Fibroblast of upper back skin (primary cell): ENCODE results near the gene WDR18.

Source experiments
- DNase-seq: peaks from one replicate; pipeline ENCODE4 v3.0.0-alpha.2; 2013

The WDR18 gene

GRCh38 chr19:993361-993830 is 9.3 kb downstream of the WDR18 start:
- no peak for DNase-seq

DNA sequence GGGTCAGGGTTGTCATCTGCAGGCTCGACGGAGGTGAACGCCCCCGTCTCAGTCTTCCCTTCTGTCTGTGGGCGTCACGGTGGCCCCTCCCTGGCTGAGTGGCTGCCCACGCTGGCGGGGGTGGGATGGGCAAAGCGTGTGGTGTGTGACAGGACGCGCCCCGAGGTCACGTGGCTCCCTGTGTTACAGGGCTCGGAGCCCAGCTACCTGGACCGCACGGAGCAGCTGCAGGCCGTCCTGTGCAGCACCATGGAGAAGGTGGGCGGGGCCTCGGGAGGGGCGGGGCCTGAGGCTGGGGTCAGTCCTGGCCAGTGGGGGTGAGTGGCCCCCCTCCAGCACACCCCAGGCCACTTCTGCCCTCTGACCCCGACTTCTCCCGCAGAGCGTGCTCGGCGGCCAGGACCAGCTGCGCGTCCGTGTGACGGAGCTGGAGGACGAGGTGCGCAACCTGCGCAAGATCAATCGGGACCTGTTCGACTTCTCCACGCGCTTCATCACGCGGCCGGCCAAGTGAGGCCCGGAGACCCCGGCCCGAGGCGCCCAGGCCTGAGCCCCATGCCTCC is 9.8 kb downstream of the WDR18 start:
- DNase-seq = no peak

GRCh38 chr19:994516-994915 is 10.4 kb downstream of the WDR18 start:
- DNase-seq = no peak

- no peak for DNase-seq
Measured at GRCh38 chr19:995051-995827, 11.1 kb downstream of the WDR18 start.

GRCh38 chr19:996051-996838 is 12.1 kb downstream of the WDR18 start:
- DNase-seq = peak; percentile 43

GRCh38 chr19:998064-998463 is 13.9 kb downstream of the WDR18 start:
- no peak for DNase-seq

DNA sequence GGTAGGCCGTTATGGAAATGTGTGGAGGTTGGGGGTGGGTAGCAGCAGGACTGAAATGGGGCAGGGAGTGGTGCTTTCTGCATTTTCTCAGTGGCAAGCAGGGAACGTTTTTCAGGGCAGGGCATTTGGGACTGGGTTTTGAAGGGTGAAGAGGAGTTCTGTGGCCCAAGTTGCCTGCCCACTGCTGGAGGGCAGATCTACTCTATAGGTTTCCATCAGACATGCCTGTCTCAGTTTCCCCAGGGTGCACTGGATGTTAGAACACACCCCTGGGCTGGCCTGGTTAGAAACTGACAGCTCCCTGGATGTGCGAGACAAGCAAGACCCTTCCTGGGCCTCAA is 15.2 kb downstream of the WDR18 start:
- DNase-seq = no peak

GRCh38 chr19:1000095-1000494 is 15.9 kb downstream of the WDR18 start, which contains the start of gene GRIN3B:
TSS of gene GRIN3B (plus strand) at chr19:1000419. CDS start at chr19:1000438, 19 bp downstream.
- peak; percentile 38 for DNase-seq

- no peak for DNase-seq
Measured at GRCh38 chr19:1000591-1001537, 16.7 kb downstream of the WDR18 start.

DNA sequence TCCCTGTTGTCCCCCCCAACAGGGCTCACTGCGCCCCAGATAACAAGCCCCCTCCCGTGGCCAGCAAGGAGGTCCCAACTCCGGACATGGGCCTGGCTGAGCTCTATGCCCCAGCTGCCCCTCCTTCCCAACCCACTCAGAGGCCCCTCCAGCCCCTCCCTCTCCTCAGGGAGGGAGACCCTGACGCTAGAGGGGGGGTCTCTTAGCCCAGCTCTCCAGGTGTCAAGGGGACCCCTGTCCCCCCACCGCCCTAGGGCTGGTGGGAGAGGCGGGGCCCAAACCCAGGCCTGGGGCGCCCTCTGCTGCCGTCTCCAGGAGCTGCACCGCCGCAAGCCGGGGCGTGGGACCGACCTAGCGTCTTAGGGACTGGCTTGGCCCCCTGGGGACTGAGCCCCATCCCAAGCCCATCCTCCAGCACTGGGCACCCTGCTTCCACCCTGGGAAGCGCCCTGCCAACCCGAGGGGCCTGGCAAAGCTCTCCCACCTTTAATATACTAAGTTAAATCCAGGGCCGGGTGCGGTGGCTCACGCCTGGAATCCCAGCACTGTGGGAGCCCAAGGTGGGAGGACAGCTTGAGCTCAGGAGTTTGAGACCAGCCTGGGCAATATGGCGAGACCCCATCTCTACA is 17.5 kb downstream of the WDR18 start:
- no peak for DNase-seq

DNA sequence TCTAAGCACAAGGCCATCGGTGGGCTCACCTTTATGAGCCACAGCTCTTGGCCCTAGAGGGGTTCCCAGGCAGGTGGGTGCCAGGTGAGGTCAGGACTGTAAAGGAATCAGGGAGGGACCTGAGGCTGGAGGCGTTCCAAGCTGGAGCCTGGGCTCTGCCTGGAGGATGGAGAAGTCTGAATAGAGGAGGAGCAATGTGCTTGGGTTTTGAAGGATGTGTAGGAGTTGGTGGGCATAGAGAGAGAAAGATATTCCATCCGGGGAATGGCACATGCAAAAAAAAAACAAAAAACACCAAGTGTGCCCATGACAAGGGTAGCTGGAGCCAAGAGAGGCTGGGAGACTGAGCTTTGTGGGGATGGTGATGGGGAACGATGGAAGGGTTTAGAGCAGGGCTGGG is 18.5 kb downstream of the WDR18 start:
- no peak for DNase-seq

DNA sequence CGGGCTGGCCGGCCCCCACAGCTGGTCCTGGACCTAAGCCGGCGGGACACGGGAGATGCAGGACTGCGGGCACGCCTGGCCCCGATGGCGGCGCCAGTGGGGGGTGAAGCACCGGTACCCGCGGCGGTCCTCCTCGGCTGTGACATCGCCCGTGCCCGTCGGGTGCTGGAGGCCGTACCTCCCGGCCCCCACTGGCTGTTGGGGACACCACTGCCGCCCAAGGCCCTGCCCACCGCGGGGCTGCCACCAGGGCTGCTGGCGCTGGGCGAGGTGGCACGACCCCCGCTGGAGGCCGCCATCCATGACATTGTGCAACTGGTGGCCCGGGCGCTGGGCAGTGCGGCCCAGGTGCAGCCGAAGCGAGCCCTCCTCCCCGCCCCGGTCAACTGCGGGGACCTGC is 19.1 kb downstream of the WDR18 start:
- DNase-seq = no peak

DNA sequence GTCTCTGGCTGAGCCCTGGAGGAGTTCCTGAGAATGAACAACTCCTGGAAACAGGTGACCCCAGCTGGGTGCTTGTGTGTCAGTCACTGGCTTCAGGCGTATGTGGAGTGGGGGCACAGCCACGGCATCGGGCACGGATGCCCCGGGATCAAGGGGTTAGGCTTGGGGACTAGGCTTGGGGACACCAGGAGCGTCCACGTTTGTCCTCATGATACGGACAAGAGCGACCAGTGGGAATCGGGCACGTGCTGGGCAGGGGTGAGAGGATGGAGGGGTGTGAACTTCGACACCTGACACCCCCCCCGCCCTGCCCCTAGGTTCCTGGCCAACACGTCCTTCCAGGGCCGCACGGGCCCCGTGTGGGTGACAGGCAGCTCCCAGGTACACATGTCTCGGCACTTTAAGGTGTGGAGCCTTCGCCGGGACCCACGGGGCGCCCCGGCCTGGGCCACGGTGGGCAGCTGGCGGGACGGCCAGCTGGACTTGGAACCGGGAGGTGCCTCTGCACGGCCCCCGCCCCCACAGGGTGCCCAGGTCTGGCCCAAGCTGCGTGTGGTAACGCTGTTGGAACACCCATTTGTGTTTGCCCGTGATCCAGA is 20.2 kb downstream of the WDR18 start:
- no peak for DNase-seq

GRCh38 chr19:1004803-1005664 is 20.9 kb downstream of the WDR18 start:
- no peak for DNase-seq

GRCh38 chr19:1006711-1007398 is 22.7 kb downstream of the WDR18 start:
- DNase-seq = no peak

DNA sequence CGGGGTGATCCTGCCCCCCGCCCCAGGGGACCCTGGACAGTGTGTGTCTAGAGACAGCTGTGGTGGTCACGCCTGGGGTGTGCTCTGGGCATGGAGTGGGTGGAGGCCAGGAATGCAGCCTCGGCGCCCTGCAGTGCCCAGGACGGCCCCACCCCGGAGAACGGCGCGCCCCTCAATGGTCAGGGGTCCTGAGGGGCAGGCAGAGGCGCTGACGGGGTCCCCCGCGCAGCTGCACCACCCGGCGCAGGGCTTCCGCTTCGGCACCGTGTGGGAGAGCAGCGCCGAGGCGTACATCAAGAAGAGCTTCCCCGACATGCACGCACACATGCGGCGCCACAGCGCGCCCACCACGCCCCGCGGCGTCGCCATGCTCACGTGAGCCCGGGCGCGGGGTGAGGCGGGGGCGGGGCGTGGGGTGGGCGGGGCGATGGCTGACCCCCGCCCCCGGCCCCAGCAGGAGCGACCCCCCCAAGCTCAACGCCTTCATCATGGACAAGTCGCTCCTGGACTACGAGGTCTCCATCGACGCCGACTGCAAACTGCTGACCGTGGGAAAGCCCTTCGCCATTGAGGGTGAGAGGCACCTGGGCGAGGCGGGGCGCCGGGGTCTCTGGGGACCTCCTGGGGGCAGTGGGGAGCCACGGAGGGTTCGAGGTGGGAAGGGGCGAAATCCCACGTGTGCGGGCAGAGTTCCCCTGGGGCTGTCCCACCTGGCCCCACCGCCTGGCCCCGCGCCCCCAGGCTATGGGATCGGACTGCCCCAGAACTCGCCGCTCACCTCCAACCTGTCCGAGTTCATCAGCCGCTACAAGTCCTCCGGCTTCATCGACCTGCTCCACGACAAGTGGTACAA is 23.5 kb downstream of the WDR18 start:
- DNase-seq = no peak

DNA sequence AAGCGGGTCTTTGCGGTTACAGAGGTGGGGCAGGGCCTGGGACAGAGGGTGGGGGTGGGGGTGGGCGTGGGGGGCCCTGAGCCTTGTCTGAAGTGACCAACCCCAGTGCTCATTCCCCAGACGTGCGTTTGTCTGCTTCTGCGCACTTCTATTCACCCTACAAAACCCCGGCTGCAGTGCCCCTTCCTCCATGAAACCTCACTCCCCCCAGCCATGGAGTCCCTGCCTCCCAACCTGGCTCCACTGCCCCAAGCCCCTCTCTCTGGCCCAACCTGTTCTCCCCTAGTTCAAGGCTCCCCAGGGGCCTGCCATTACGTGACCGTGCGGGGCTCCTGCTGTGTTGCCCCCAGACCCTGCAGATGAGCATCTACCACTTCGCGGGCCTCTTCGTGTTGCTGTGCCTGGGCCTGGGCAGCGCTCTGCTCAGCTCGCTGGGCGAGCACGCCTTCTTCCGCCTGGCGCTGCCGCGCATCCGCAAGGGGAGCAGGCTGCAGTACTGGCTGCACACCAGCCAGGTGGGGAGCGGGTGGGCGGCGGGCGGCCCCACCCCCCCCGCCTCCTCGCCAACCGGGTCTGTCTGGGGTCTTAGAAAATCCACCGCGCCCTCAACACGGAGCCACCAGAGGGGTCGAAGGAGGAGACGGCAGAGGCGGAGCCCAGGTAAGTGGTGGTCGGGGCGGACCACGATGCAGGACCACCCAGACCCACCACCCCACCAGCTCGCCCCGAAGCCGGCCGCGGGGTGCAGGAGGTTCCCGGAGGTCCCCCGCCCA is 24.3 kb downstream of the WDR18 start:
- no peak for DNase-seq
